AG08395 (cell line): ENCODE data around the gene PKMYT1.
"Not testable (repeated sequence)": the region's sequence is repeated elsewhere in the genome, so short reads cannot be mapped to it uniquely, and the experiment has no call there.

Source experiments
- DNase-seq: peaks from one replicate; pipeline ENCODE4 v3.0.0; 2012; ENCODE audit warnings: mixed read lengths, low spot score

Gene PKMYT1

GRCh38 chr16:2960183-2961010, 19.8 kb downstream of the PKMYT1 start:
- no peak for DNase-seq

DNA sequence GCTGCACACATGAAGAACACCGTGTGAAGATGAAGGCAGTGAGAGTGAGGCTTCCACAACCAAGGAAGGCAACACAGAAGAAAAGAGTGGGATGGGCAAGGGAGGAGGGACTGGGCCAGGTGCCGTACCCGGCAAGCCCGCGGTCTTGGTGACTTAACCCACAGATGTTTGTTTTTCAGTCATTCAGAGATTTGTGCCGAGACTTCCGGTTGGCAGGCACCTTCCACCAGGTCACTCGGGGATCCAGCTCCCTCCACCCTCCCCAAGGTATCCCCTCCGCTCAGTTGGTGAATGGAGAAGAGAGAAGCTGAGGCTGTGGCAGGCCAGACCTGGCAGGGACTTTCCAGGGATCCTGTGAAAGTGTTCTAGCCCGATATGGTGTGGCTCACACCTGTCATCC, 21.0 kb downstream of the PKMYT1 start:
- DNase-seq, result no peak

DNA sequence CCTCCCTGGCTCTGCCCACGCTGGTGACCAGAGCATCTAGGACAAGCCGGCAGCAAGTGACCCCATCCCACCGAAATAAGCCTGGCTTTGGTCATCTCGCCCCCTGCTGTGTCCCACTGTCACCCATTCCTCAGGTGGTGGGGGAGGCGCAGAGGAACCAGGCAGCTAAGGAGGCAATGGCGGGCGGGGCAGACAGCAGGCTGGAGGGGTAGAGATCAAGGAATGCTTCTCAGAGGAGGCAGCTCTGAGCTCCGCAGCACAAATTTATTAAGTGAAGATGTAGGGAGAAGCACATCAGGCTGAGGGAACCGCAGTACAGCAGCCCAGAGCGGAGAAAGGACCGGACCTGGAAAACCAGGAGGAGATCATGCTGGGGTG, 23.7 kb downstream of the PKMYT1 start:
- DNase-seq, result no peak

DNA sequence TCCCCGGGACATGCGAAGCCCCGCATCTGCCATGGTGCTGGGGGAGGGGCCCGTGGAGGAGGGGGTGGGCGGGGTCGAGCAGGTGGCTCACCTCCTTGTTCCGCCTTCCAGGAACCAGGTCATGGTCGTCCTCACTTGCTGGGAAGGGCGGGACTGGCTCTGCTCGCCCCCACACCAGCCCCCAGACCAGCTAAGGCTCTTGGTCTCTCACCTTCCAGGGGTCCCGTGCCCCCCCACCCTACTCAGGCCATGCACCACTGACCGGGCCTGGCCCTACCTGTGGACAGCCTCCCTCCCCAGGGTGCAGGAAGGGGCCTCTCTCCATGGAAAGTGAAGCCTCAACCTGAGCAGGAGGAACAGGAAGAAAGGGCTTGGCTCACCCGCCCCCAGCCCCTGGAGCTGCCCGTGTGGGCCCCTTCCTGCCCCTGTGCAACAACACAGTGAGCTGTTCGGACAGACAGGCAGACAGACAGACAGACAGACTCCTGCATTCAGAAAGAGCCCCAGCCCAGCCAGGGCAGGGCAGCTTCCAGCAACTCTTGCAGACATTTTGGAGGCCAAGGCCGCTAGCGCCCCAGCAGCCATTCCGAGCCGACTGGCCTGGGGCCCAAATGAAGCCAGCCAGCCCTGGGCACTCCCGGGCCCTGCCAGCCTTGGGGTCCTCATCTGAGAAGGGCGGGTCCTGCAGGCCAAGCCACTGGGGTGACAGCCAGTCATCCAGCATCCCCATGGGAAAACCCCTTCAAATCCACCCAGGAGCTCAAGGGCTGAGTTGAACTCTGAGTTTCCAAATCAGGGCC, 24.3 kb downstream of the PKMYT1 start:
- DNase-seq, result no peak

DNA sequence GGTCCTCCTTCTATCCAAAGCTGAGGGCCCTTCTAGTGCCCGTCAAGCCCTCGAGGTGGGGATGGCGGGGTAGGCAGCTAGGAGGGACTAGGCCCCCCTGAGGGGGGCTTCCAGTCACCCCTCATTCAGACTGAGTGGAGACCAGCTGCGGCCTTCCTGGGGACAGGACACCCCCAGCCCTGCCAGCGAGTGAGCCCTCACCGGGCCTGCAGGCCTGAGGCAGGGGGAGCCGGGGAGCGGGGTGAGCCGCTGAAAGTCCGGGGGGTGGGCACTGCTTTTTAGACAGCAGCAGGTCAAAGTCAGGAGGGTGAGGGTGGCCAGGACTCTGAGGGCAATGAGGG, 24.8 kb downstream of the PKMYT1 start:
- no peak for DNase-seq

GRCh38 chr16:2954656-2955381, 25.4 kb downstream of the PKMYT1 start:
- no peak for DNase-seq

DNA sequence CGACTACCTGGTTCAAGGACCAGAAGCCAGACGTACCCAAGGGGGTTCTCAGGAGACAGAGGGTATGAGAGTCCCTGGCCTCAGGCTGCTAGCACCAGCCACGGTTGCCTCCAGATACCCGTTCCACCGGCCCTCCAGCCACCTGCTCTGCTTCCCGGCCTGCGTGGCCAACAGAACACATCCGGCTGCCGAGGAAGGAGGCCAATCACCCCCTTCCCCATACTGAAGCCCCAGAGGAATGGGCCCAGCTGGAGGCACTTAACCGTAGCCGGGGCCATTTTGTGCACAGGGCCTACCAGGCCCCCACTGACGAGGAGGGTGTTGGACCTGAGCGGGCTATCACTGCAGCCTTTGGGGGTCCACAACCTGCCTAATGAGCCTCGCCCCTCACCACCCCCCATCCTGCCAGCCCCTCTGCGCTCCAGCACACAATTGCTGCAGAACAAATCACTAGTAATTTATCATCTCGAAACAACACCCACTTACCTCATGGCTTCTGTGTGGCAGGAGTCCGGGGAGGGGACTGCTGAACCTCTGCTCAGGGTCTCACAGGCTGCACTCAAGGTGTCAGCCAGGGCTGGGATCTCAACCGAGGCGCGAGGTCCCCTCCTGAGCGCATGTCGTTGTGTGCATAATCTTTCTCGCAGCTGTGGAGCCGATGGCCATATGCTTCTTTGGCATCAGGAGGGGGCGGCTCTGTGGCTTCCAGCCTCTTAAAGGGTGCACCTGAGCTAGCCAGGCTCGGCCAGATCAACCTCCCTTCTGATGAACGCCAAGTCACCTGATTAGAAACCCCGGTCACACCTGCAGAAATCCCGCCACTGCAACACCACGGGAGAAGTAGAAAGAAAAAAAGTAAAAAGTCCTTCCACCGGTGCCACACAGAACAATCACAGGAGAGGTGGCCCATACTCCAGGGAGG, 26.3 kb downstream of the PKMYT1 start:
- no peak for DNase-seq

GRCh38 chr16:2952679-2953078, 27.6 kb downstream of the PKMYT1 start:
- DNase-seq, result no peak

GRCh38 chr16:2950773-2951172, 29.5 kb downstream of the PKMYT1 start:
- DNase-seq, result no peak

DNA sequence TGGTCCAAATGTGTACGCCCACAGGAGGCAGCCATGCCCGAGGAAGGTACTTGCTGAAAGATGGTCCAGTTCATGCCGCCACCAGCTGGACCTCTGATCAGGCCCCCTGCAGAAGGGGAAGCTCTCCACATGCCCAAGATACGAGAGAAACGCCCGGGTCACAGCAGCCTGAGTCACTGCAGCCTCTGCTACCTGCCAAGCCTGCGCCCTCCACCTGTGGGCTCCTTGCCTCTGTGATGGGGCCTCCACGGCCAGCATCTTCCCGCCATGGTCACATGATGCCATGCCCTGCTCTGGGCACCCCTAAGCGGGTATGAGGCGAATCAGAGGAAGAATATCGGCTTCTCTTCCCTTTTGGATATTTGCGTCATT, 29.9 kb downstream of the PKMYT1 start:
- no peak for DNase-seq

- DNase-seq, result no peak
Observed at GRCh38 chr16:2949705-2950352, 30.4 kb downstream of the PKMYT1 start.

GRCh38 chr16:2948807-2949704, 31.2 kb downstream of the PKMYT1 start:
- DNase-seq, result no peak

- no peak for DNase-seq
Observed at GRCh38 chr16:2946649-2947048, 33.6 kb downstream of the PKMYT1 start.

- not testable (repeated sequence) for DNase-seq
Observed at GRCh38 chr16:2943716-2944115, 36.5 kb downstream of the PKMYT1 start.

DNA sequence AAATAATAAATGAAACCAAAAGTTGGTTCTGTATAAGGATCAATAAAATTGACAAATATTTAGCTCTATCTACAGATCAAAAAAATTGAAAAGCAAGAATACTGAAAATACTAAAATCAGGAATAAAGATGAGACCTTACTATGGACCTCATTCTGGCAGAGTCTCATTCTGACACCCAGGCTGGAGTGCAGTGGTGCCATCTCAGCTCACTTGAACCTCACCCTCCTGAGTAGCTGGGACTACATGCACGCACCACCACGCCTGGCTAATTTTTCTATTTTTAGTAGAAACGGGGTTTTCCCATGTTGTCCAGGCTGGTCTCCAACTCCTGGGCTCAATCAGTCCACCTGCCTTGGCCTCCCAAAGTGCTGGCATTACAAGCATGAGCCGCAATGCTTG, 38.2 kb downstream of the PKMYT1 start:
- no peak for DNase-seq

- DNase-seq, result no peak
Observed at GRCh38 chr16:2939968-2940367, 40.3 kb downstream of the PKMYT1 start.

- no peak for DNase-seq
Observed at GRCh38 chr16:2938206-2938605, 42.0 kb downstream of the PKMYT1 start.

DNA sequence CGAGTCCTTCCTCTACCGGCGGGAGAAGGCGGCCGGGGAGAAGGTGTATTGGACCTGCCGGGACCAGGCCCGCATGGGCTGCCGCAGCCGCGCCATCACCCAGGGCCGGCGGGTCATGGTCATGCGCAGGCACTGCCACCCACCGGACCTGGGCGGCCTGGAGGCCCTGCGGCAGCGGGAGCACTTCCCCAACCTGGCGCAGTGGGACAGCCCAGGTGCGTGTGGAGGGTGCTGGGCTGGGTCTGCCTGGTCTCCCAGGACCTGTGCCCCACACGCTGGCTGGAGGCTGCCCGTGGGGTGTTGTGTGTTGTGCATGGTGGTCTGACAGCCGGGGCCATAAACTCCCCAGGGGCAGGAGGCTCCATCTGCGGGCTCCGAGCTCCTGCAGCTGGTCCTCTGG, 43.1 kb downstream of the PKMYT1 start:
- no peak for DNase-seq

DNA sequence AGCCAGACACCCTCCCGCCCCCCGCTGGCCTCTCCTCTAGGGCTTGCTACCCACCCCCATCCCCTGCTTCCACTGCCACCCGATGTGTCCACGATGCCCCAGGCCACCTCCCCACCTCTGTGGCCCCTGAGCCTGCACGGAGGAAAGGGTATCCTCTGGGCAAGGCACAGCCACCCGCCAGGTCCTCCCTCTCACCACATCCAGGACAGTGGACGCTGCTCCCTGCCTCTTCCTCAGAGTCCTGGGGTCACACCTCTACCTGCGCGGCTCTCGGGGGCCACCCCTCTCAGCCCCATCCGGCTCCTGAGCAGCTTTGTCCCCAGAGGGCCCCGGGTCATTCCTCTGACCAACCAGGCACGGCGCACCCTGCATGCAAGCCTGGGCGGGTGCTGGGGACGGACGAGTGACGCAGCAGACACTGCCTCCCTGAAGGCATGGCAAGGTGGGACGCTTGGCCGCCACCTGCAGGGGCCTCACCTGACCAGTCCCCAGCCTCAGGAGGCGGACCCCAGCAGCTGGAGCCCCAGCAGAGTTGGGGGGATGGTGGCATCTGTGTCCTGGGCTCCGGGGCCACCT, 43.7 kb downstream of the PKMYT1 start:
- no peak for DNase-seq

GRCh38 chr16:2934450-2934849, 45.8 kb downstream of the PKMYT1 start:
- DNase-seq, result no peak
